Left cardiac atrium (tissue), 4 donors: Measurements from ENCODE around the gene GSS. TPM values are rescaled to one million over a fixed set of nuclear protein-coding genes. Genes with fewer than 3 reads are reported as not detected.
"Not testable (repeated sequence)": the region's sequence is repeated elsewhere in the genome, so short reads cannot be mapped to it uniquely, and the experiment has no call there.

Experiments
- ATAC-seq, 2 donors: fragments of 200-7000 bp; cut with Tn5 transposase; one replicate each; pipeline ENCODE4 v1.9.1; 2020; ENCODE audit warnings: mild to moderate bottlenecking in 2 of 2, moderate library complexity in 2 of 2
- DNase-seq: peaks from one replicate; pipeline ENCODE4 v3.0.0-alpha.2; 2020
- intact Hi-C, 2 donors: fragments of 100-400 bp; cut with DNase I; formaldehyde crosslinking; loops; one replicate each; pipeline versions ENCODE4 v1.14.1 to v1.15.1; 2022 to 2023
- microRNA-seq, 2 donors: library from miRNA; unstranded; fragments of <30 nt; microRNA quantifications; one replicate each; pipeline ENCODE4 v1.2.0, GENCODE V29; 2020
- total RNA-seq, 2 donors: library from RNA; stranded (reverse); fragmentation: NEBNext Ultra II Directional; extraction: Animal tissue kit (Norgen Biotek cat#: 25700); gene quantifications; one replicate each; pipeline ENCODE4 v1.2.1, GENCODE V29; 2021
- donor health status: DM: no; HTN: yes; CAD: no.
- donor health status: DM: no; HTN: yes; CAD: no; lungs with severe emphysema.
- donor health status: DM: yes; HTN: yes; CAD: no.
- donor health status: Dilated cardiomyopathy.

The GSS gene
- total RNA-seq, 2 donors from 2014 or later = 20.1 to 27.2 TPM

GRCh38 chr20:34888468-34888867 is 67.1 kb downstream of the GSS start:
- intact Hi-C loops = no loop called here
- no peak for DNase-seq
- ATAC-seq = no peak

DNA sequence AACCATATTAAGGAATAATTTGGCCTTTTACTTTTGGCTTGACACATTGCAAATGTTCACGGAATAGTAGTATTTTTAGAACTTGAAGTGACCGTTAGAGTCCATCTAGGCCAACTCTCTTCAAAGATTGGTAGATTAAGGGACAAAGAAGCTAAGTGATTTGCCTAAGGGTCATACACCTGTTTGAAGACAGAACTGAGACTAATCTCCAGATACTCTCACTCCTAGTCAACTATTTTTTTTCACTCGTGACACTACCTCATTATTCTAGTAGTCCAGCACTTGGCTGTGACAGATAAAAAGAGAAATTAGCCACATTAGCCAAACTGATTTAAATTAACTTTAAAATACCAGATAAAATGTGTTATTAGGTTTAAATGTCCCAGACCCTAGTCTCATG is 68.6 kb downstream of the GSS start:
- DNase-seq = no peak
- intact Hi-C loops = no loop called here
- ATAC-seq = no peak

GRCh38 chr20:34886122-34886521 is 69.5 kb downstream of the GSS start:
- ATAC-seq = no peak
- intact Hi-C loops = no loop called here
- DNase-seq = no peak

GRCh38 chr20:34884260-34884659 is 71.3 kb downstream of the GSS start:
- intact Hi-C loops = no loop called here
- DNase-seq = no peak
- ATAC-seq = no peak

DNA sequence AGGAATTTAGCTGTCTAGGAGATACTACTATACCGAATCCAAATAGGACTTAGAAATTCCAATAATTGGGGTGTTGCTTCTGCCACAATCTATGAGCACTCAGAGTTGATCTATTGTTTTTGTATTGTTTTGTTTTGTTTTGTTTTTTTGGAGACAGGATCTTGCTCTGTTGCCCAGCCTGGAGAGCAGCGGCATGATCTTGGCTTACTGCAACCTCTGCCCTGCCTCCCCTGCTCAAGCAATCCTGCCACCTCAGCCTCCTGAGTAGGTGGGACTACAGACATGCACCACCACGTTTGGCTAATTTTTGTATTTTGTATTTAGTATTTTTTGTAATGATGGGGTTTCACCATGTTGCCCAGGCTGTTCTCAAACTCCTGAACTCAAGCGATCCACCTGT is 71.8 kb downstream of the GSS start:
- intact Hi-C loops = no loop called here
- ATAC-seq (no peak), DNase-seq (no peak)

- DNase-seq (no peak), ATAC-seq (no peak)
- intact Hi-C loops = no loop called here
Observed at GRCh38 chr20:34883087-34883688, 72.4 kb downstream of the GSS start.

GRCh38 chr20:34881689-34882088 is 73.9 kb downstream of the GSS start:
- no peak for DNase-seq
- no peak for ATAC-seq
- intact Hi-C loops = no loop called here

- intact Hi-C loops, DNase-seq, ATAC-seq: not testable (repeated sequence)
Observed at GRCh38 chr20:34880971-34881370, 74.6 kb downstream of the GSS start.

DNA sequence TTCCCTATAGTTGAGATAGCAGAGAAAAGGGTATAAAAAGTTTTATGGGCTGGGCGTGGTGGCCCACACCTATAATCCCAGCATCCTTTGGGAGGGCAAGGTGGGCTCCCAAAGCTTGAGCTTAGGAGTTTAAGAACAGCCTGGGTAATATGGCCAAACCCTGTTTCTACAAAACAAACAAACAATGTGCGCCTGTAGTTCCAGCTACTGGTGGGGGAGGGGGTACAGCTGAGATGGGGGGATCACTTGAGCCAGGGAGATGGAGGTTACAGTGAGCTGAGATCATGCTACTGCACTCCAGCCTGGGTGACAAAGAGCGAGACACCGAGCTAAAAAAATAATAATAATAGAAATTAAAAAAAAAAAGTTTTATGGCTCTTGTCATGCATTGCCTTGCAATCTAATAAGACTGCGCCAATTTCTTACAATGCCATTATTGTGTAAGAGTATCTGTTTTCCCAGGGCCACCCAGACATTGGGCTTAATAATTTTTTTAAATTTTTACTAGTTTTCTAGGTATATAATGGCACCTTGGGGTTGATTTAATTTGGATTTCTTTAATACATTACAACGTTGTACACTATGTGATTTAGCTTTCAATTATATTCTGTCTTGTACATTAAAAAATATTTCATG is 75.3 kb downstream of the GSS start:
- intact Hi-C loops = no loop called here
- ATAC-seq = no peak

More for the DNA sequence above, 75.3 kb downstream of the GSS start:
- DNase-seq = no peak

Small RNA genes within 50 kb of the gene (microRNA-seq; reads per million reads assigned to microRNA genes)
- gene MIR499A (0 to 0.20 reads per million in 2 donors), gene MIR499B (0 reads per million in 2 donors)

Other genes with a start within 250 kb of the GSS start
- 10 to 100 TPM; 16.7 to 19.8 TPM for gene NCOA6, start 130.2 kb downstream of the GSS start, total RNA-seq
- gene GGT7, start 83.0 kb downstream of the GSS start, total RNA-seq = 10 to 100 TPM; 14.3 to 16.9 TPM
- gene ACSS2, start 79.2 kb downstream of the GSS start, total RNA-seq = 100 to 1,000 TPM in 1 of 2 donors, 10 to 100 TPM in 1; 80.8 to 118 TPM
- 10 to 100 TPM; 82.3 to 89.0 TPM for gene MYH7B, start 62 bp upstream of the GSS start, total RNA-seq
- gene TRPC4AP, start 137.0 kb upstream of the GSS start, total RNA-seq = 10 to 100 TPM; 32.6 to 47.1 TPM
- 10 to 100 TPM; 16.6 to 25.6 TPM for gene EDEM2, start 191.5 kb upstream of the GSS start, total RNA-seq
- 10 to 100 TPM; 26.9 to 41.9 TPM for gene PROCR, start 216.3 kb upstream of the GSS start, total RNA-seq